Measurements from ENCODE around the gene MUL1.
"Not testable (repeated sequence)": the region's sequence is repeated elsewhere in the genome, so short reads cannot be mapped to it uniquely, and the experiment has no call there.

The MUL1 gene, protein sequence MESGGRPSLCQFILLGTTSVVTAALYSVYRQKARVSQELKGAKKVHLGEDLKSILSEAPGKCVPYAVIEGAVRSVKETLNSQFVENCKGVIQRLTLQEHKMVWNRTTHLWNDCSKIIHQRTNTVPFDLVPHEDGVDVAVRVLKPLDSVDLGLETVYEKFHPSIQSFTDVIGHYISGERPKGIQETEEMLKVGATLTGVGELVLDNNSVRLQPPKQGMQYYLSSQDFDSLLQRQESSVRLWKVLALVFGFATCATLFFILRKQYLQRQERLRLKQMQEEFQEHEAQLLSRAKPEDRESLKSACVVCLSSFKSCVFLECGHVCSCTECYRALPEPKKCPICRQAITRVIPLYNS

DNA sequence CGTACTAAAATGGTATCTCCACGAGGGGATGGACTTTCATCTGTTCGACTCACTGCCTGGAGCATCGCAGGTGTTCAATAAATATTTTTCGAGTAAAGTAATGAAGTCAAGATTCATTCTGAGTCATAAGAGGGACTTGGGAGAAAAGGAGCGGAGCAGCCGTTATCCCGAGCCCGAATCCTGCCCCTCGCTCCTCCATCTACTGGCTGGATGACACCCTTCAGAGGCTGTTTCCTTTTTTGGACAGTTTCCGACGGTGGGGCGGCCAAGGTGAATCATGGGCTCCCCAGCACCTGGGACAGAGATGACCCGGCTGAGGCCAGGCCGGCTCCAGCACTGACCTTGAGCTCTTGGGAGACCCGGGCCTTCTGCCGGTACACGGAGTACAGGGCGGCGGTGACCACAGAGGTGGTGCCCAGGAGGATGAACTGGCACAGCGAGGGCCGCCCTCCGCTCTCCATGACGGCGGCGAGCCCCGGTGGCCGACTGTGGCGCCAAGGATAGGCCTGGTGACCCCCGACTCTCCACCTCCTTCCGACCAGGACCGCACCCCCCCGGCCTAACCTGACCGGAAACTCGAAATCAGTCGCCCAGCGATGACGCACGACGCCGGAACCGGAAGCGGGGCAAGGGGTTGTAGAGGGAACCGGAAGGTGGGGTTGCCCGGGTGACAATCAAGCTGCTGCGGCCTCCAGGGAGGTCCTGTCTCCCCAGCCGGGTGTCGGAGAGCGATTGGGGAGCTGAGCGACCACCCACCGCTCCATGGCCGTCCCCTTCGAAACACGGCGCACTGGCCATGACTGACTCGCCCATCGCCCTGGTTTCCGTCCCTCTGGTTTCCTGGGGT, at the start of gene MUL1:
TSS of gene MUL1 (minus strand) at position 588 of the 847 bp plus-strand sequence. CDS start at position 461, 127 bp downstream.
- DNase-seq: peak; percentile 90 to 92

DNA sequence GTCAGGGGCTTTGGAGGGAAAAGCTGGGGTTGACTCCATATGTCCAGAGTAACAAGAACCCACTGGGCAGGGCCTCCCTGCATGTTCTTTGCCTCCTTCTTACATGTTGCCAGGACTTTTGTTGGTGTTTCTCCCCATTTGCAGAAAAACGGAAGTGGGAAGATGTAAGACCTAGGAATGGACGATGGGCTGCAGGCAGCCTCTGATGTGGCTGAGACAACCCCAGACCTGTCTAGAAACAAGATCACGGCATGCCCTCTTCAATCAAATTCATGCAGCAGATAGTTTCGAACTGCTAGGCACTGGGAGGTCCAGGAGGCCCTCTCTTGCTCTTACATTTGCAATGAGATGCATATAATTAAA, 47.8 kb upstream of the MUL1 start:
- no peak for DNase-seq

DNA sequence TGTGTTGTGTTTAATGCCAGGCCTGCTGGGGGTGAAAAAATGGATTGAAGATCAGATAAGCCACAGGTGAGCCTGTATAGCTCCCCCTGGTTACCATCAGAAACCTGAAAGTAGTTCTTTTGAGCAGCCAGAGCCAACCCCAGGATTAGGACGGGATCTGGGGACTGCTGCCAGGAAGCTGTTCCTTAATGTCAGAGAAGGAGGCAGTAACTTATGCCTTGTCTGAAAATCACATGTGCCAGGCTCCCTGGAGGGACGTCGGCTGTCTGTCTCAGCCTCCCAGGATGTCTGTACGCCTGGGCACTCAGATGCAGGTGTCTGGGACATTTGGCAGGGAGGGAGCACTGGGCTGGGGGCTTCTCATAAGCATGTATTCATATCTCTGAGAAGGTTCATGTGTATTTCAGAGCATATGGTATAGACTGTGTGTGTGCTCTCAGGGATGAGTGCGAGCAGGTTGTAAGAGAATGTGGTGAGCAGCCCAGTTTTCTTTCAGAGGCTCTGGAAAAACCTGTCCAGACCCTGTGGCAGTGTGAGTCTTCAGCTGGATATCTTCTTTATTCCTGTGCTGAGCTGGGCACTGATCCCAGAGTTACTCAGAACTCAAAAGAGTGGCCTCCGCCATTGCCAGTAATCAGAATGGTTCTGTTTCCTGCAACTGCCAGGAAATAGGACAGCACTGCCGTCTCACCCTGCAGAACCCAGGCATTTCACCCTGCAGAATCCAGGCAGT, 47.2 kb upstream of the MUL1 start:
- DNase-seq: no peak

DNA sequence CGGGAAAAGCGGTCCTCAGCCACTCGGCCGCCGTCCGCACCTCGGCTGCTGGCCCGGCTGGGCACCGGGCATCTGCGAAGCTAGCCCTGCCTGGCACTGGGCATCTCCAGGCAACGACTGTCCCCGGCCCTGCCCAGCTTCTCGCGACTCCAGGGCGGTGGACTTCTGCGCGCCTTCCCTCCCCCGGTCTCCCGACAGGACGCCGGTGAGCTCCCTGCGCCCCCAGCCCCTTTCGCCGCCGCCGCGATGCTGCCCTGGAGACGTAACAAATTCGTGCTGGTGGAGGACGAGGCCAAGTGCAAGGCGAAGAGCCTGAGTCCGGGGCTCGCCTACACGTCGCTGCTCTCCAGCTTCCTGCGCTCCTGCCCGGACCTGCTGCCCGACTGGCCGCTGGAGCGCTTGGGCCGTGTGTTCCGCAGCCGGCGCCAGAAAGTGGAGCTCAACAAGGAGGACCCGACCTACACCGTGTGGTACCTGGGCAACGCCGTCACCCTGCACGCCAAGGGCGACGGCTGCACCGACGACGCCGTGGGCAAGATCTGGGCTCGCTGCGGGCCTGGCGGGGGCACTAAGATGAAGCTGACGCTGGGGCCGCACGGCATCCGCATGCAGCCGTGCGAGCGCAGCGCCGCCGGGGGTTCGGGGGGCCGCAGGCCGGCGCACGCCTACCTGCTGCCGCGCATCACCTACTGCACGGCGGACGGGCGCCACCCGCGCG, 44.9 kb upstream of the MUL1 start:
- no peak for DNase-seq

DNA sequence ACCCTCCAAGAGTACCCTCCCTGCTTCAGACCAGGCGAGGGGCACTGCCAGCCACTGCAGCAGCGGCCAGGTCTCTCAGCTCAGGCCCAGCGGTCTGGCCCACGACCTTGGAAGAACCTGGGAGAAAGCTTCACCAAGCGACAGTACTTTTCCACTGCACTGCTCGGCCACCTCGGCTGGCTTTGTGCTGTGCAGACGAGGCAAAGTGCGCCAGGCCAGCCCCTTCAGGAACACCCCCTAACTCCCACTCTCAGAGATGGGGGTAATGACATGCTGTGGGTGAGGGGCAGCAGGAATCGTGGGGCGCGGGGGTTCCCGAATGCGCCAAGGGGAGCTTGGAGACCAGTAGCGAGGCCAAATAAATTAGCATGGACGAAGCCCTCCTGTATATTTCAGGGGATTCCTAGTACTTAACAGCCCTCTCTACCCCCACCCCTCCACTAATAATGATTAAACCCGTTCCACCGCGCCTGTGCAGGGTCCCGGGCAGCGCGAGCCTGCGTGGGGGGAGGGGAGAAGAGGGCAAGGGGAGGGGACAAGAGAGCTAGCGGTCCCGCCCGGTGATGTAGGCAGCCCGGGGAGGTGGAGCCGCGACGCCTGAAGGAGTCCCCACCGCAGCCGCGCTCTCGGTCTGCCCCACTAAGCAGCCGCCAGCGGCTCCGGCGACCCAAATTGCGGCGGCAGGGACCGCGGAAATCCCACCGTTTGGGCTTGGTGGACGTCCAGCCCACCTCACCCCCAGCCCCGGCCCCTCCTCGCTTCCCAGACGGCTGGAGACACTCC, 44.2 kb upstream of the MUL1 start, which contains the start of gene FAM43B:
TSS of gene FAM43B (plus strand) at position 629 of the 783 bp plus-strand sequence. CDS start 401 bp downstream, outside the sequence.
- no peak for DNase-seq

DNA sequence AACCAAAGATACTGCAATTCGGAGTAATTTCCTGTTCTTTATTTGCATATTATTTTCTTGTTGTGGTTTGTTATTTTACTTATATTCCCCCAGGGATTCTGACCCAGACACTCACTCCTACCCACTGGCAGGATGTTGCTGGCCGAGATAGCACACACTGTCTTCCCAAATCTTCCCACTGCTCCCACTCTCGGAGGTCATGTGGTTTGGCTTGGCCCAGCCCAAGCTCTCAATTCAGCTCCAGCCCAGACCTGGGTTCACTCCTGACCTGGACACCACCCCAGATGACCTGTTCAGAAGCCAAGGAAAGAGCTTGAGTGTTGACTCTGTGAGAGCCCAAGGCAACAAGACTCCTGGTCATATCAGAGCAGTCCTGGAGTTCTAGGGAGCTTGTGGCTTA, 43.2 kb upstream of the MUL1 start:
- DNase-seq: no peak

DNA sequence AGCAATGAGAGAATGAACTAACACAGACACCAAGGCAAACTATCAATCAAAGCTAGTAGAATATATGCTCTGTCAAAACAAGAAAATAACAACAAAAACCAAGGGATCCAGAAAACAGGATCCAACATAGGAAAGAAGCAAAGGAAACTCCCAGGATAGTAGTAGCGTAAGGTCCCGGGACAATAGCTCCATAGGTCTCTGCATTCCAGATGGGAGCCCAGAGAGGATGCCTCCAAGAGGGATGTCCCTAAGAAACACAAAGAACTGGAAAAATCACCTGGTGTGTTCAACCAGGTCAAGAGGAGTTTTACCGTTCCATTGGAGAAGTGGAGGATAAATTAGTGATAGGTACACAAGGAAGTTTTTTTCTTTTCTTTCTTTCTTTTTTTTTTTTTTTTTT, 38.7 kb upstream of the MUL1 start:
- no peak for DNase-seq

DNA sequence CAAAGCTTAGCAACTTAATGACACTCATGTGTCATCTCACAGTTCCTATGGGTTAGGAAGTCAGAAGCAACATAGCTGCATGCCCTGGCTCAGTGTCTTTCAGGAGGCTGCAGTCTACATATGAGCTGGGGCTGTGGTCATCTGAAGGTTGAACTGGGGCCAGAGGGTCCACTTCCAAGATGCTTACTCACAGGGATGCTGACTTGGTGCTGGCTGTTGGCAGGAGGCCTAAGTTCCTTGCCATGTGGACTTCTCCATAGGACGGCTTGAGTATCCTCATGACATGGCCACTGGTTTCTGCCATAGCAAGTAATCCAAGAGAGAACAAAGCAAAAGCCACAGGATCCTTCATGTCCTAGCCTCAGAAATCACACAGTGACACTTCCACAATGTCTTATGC, 32.3 kb upstream of the MUL1 start:
- DNase-seq: no peak

DNA sequence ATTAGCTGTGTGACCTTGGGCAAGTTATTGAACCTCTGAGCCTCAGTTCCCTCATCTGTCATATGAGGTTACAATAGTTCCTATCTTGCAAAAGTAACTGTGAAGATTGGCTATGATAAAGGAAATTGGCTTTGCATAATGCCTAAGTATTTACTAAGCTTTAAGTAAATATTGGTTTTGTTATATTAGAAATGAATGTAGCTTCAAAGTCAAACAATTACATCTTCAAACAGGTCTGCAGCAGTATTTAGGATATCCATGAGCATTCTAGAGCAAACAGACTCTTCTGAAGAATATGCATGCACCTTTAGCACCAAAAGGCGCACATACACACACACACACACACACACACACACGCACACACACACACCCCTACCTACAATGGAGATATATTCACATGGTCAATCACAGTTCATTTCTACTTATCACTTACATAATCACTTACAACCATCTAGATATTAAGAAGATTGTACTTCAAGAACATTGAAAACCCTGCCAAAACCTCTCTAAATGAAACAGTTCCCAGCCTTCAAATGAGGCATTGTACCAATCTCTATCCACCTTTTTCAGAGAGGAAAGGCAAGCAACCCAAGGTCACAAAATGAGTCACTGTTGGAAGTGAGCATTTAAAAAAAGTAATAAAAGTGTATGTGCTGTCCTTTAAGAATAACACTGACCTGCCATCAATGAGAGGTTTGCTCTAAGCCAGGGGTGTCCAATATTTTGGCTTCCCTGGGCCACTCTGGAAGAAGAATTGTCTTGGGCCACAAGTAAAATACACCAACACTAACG, 31.0 kb upstream of the MUL1 start:
- DNase-seq: no peak

DNA sequence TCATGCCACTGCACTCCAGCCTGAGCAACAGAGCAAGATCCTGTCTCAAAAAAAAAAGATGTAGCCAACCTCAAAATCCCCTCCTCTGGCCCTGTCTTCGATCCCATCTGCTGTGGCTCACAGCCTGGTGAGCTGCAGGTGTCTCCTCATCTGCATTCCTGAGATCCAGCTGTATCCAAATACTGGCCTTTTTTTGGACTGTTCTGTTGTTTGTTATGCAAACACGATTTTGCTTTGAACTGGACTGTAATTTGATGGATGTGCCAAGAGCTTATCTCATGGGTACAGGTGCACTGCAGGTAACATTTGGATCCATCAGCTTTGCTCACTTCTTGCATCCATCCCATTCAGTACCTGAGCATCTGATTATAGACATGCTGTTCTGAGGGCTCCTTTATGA, 30.3 kb upstream of the MUL1 start:
- DNase-seq: no peak

DNA sequence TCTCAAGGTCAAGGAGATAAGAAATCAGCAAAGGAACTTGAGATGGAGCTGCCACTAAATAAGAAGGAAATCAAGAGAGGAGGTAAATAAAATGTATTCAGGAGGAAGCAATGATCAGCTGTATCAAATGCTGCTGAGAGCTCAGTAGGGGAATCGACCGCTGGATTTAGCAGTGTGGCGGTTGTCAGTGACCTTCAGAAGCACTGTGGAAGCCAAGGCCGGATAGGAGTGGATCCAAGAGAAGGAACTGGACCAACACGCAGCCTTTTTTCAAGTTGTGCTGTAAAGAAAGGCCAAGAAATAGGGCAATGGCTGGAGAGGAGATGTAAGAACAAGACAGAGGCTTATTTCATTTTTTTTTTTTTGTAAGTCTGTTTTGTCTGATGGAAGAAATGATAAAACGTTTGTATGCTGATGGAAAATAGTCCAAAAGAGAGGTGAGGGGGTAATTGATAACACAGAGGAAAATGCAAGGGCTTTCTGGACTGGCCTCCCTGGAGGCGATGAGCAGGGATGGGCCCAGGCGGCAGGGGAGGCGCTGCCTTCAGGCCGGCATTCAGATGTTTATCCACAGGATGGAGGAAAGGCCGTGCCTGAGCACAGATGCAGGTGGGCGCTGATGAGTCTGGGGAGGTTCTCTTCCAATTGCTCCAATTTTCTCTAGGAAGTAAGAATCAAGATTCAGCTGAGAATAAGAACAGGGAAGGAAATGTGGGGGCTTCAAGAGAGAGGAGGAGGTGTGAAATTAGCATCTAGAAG, 26.9 kb upstream of the MUL1 start:
- no peak for DNase-seq

DNA sequence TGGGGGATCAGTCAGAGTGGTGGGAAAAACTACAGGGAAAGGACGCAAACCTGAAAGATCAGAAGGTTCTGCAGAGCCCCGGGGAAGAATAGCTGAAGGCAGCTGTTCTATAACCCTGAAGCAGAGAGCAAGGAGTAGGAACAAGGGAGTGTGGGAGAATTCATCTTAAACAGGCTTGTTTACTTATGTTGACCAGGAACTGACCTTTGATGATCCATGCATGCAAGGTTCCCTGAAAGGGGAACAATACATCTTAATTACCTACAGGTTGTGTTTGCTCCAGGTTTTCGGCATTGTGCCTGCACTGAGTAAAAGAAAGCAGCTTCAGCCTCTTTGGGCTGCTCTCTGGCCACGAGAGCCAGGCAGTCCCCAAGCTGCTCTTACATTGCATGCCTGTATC, 25.7 kb upstream of the MUL1 start:
- DNase-seq: no peak

DNA sequence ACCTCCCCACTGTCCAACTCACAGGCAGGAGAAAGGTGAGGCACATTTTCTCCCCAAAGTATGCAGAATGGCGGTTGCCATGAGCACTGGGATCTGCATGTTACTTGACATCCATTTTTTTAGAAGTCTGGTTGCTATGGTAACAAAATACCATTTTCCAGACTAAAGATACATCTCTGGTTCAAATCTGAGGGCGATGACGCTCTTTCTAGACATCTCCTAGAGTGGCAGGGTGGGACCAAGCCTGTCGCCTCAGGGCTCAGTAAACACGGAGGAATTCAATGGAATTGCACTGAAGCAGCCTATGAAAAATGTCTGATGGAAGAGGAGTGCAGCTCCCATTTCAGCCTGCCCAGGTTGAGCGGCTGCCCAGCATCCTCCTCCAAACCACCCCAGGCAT, 22.9 kb upstream of the MUL1 start:
- no peak for DNase-seq

DNA sequence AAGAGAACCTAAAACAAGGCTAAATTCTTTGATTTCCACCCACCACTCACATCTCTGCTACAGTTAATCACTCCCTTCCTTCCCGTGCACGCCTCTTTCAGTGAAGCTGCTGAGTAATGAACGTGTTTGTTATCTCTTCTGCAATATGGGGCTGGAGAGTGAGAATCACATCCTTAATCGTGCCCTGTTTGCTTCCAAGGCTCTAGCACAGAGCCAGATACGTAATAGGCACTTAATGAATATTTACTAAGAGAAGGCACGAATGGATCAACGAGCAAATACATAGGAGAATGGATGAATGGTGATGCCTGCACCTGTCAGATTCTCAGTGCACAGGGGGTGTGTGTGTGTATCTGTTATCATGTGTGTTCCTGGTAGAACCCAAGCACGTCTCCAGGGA, 22.4 kb upstream of the MUL1 start:
- DNase-seq: no peak

DNA sequence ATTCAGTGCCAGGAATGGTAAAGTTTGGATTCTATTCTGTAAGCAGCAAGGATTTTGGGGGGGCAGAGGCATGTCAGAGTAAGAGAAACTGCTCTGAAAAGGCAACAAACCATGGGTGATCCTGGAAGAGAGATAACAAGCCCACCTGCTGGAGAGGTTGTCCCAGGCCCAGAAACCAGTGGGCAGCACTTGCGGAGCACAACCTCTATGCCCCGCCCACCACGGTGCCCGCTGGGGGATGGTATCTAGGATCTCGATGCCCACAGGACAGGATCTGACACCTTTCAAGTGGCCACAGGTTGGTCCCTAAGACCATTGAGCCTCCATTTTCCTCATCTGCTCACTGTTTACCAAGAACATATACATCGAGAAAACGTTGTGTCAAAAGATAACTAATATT, 20.3 kb upstream of the MUL1 start:
- no peak for DNase-seq

DNA sequence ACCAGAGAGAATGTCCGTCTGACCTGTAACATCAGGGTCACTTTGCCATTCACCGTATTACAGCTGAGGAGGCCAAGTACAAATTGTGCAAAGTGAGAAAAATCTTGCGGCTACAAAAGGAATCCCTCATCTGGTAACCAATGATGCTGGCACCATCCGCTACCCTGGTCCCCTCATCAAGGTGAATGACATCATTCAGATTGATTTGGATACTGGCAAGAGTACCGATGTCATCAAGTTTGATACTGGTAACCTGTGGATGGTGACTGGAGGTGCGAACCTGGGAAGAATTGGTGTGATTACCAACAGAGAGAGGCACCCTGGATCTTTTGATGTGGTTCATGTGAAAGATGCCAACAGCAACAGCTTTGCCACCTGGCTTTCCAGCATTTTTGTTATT, 18.3 kb upstream of the MUL1 start:
- DNase-seq: no peak

DNA sequence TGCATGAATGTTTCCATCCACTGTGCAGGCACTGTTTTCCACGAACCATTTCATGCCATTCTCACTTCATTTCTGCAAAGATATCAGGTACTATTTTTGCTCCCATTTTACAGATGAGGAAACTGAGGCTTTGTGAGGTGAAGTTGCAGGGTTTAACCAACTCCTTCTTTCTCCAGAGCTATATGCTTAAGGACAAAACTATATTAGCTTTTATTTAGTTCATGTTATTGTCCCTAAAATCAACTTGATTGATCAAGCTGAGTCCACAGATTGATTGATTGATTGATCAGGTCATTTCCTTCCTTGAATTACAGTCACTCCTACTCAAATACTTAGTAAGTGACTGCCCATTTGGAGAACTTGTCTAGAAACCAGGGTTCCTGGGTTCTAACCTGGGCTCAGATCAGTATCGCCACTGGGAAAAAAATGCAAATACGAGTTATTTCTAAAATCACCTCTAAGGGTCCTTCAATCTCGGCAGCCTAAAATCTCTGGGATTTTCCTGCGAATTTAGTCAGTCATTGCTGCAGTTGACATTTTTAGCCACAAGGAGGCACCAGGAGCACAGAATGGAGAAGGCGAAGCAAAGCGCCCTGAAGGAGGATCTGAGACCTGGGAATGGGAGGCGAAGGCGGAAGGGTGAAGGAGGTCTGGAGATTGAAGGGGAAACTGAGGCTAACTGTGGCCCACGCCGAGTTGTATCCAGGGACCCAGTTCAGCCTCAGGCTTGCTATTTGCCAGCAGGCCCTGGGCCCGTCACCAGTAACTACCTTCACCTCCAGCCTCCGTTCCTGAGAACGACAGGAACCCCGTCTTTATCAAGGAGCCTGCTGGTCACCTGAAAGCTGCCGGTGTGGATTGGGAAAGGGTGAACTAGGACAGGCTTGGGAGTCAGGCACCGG, 14.3 kb upstream of the MUL1 start:
- DNase-seq: peak; percentile 59 to 67

DNA sequence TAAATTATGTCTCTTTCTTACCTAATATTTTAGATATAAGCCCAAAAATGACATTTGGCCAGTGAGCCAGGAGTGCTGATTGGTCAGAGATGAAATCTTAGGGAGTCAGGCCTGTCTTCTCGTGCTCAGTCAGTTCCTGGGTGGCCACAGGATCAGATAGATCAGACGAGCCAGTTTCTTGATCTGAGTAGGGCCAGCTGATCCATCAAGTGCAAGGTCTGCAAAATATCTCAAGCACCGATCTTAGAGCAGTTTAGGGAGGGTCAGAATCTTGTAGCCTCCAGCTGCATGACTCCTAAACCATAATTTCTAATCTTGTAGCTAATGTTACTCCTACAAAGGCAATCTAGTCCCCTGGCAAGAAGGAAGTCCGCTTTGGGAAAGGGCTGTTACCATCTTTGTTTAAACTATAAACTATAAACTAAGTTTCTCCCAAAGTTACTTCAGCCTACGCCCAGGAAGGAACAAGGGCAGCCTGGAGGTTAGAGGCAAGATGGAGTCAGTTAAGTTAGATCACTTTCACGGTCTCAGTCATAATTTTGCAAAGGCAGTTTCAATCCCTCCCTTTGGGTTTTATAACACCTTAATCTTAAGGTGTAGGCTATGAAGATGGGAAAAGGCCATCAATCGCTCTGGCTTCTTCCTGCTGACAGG, 11.8 kb upstream of the MUL1 start:
- not testable (repeated sequence) for DNase-seq

Measured in activated CD4-positive, alpha-beta T cell treated with anti-CD3 and anti-CD28 coated beads, Interleukin-2, amount 50 U/mL, for 4 hours (primary cell).